ENCODE results near the gene PLEKHS1.

- TF ChIP-seq EP300 (IDR thresholded peaks at IDR 0.05) (no peak), CTCF (IDR thresholded peaks at IDR 0.05) (no peak), POLR2A (IDR thresholded peaks at IDR 0.05) (no peak), POLR2AphosphoS5 (IDR thresholded peaks at IDR 0.05) (no peak)
These were observed 13.1 kb downstream of the PLEKHS1 start for GRCh38 chr10:113764582-113764981.

Measured in gastroesophageal sphincter (tissue), 3 donors.